Hematopoietic multipotent progenitor cell treated with erythropoietin and hydrocortisone succinate and interleukin-3 and kit ligand, for 17 days (in vitro differentiated cells): ENCODE results near the gene P3H3.
A peak's percentile ranks its signal among the peaks of the same experiment; 100 is the strongest.

Source experiments
- DNase-seq: peaks from one replicate; pipeline ENCODE4 v3.0.0-alpha.2; 2015; ENCODE audit warnings: low spot score

Gene P3H3

DNA sequence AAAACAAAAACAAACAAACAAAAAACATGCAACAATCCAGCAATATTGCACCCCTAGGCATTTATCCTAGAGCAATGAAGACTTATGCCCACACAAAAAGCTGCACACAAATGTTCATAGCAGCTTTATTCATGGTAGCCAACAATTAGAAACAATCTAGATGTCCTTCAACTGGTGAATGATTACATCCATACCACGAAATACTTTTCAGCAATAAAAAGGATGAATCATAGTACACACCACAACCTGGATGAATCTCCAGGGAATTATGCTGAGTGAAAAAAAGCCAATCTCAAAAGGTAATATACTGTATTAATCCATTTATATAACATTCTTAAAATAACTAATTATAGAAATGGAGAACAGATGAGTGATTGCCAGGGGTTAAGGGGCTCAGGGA, 21.0 kb upstream of the P3H3 start:
- no peak for DNase-seq

DNA sequence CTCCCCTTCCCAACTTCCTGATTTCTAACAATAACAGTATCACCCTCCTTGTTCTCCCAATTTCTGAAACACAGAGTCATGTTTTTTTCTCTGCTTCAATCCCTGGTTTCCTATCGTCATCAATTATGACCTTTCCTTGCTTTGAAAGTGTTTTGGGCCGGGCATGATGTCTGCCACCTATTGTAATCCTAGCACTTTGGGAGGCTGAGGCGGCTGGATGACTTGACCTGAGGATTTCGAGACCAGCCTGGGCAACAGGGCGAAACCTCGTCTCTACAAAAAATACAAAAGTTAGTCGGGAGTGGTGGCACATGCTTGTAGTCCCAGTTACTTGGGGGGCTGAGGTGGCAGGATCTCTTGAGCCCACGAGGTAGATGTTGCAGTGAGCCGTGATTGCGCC, 19.2 kb upstream of the P3H3 start:
- DNase-seq, result no peak

DNA sequence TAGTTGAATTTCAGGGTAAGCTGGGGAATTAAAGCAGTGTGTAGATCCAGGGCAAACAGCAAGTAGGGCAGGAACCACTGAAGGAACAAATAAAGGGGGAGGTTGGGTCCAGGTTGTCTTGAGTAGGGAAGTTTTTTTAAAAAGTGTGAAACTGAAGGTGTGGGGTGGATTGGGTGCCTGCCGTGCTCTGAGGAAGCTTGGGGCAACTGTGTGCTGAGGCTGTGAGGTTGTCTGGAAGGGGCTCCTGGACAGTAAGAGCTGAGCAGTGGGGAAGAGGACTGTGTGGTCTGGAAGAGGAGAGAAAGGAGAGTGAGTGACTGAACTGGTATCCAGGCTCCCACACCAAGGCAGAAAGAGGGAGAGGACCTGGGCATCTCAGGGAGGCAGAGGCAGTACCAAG, 17.4 kb upstream of the P3H3 start:
- DNase-seq, result no peak

DNA sequence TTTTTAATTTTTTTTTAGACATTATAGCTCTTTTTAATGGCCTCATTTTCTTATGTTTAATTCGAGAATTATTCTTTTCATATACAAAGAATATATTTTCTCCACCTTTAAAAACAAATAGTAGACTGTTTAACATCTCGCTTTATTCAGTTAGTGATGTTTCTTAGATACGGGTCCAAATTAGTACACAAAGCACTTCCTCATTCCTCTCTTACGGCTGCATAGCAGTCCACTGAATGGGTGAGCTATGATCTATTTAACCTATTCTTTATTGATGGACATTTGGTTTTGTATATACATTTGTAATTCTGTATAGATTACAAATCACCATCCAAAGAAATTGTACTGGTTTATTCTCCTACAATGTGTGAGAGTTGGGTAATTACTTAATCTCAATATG, 14.8 kb upstream of the P3H3 start:
- no peak for DNase-seq

DNA sequence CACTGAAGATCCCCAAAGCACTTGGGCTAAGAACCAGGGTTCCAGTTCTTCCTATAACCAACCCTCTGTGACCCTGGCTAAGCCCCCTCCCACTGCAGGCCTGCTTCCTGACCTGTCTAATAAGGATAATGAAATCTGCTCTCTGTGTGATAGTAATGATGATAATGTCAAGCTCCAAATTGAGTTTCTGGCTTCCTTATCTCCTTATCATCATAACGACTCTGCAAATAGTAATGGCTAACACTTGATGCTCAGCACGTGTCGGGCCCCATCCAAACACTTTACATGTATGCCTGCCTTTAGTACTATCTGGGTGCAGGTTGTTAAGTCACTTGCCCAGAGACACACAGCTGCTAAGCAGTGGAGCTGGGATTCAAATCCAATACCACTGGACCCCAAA, 11.6 kb upstream of the P3H3 start:
- no peak for DNase-seq

DNA sequence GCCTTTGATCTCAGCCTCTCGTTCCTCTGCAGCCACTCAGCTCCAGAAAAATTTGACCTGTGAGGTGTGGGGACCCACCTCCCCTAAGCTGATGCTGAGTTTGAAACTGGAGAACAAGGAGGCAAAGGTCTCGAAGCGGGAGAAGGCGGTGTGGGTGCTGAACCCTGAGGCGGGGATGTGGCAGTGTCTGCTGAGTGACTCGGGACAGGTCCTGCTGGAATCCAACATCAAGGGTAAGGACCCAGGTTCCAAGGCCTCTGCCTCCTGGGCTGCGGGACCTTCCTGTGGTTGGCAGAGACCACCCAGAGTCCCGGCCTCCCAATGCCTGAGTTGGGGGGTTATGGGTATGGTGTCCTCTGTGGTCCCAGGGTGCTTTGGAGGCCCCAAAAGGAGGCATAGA, 11.1 kb upstream of the P3H3 start:
- DNase-seq, result no peak

DNA sequence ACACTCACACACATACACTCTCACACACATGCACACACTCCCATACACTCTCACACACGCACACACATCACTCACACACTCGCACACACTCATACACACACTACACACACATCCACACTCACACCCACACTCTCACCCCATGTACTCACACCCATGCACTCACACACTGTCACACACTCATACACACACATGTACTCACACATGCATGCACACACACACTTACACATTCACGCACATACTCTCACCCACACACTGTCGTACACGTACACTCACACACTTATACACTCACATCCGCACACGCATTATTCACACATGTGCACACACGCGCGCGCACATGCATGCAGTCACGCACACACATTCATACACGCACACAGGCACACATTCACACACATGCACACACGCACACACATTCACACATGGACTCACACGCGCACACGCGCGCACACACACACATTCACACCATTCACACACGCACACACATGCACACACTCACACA, 10.5 kb upstream of the P3H3 start:
- no peak for DNase-seq

DNA sequence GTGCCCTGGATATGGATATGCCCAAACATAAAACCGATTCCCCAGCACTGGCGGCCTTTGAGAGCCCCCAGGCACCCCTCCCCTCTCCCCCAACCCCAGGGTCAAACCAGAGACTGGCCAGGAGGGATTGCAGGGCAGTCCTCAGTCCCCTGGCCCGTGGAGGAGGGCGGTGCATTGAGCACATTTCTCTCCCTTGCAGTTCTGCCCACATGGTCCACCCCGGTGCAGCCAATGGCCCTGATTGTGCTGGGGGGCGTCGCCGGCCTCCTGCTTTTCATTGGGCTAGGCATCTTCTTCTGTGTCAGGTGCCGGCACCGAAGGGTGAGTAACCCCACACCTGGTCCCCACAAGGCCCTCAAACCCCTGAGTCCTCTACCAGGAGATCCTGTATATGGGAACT, 10.0 kb upstream of the P3H3 start:
- no peak for DNase-seq

DNA sequence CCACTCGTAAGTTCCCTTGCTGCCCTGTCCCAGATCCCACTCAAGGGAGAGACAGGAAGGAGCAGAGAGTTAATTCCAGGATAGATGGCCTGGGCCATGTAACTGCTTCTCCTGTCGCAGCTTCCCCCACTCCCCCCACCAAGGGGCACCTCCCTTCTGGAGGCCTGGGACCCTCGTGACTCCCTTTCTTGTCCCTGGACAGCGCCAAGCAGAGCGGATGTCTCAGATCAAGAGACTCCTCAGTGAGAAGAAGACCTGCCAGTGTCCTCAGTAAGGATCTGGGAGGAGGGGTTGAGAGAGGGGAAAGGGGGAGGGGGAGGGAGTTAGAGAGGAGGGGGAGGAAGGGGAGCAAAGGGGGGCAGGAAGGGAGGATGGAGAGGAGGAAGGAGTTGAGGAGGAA, 9.6 kb upstream of the P3H3 start:
- no peak for DNase-seq

DNA sequence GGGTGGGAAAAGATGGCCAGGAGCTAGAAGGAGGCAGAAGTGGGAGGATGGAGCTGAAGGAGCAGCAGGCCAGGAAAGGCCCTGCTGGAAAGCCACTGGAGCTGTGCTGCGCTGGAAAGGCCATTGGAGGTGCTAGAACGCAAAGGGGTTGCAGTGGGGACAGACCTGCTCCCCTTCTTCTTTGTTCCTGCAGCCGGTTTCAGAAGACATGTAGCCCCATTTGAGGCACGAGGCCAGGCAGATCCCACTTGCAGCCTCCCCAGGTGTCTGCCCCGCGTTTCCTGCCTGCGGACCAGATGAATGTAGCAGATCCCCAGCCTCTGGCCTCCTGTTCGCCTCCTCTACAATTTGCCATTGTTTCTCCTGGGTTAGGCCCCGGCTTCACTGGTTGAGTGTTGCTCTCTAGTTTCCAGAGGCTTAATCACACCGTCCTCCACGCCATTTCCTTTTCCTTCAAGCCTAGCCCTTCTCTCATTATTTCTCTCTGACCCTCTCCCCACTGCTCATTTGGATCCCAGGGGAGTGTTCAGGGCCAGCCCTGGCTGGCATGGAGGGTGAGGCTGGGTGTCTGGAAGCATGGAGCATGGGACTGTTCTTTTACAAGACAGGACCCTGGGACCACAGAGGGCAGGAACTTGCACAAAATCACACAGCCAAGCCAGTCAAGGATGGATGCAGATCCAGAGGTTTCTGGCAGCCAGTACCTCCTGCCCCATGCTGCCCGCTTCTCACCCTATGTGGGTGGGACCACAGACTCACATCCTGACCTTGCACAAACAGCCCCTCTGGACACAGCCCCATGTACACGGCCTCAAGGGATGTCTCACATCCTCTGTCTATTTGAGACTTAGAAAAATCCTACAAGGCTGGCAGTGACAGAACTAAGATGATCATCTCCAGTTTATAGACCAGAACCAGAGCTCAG, 8.8 kb upstream of the P3H3 start:
- DNase-seq, result no peak

DNA sequence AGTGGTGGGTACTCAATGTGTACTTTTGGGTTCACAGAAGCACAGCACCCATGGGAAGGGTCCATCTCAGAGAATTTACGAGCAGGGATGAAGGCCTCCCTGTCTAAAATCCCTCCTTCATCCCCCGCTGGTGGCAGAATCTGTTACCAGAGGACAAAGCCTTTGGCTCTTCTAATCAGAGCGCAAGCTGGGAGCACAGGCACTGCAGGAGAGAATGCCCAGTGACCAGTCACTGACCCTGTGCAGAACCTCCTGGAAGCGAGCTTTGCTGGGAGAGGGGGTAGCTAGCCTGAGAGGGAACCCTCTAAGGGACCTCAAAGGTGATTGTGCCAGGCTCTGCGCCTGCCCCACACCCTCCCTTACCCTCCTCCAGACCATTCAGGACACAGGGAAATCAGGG, 8.0 kb upstream of the P3H3 start:
- no peak for DNase-seq

DNA sequence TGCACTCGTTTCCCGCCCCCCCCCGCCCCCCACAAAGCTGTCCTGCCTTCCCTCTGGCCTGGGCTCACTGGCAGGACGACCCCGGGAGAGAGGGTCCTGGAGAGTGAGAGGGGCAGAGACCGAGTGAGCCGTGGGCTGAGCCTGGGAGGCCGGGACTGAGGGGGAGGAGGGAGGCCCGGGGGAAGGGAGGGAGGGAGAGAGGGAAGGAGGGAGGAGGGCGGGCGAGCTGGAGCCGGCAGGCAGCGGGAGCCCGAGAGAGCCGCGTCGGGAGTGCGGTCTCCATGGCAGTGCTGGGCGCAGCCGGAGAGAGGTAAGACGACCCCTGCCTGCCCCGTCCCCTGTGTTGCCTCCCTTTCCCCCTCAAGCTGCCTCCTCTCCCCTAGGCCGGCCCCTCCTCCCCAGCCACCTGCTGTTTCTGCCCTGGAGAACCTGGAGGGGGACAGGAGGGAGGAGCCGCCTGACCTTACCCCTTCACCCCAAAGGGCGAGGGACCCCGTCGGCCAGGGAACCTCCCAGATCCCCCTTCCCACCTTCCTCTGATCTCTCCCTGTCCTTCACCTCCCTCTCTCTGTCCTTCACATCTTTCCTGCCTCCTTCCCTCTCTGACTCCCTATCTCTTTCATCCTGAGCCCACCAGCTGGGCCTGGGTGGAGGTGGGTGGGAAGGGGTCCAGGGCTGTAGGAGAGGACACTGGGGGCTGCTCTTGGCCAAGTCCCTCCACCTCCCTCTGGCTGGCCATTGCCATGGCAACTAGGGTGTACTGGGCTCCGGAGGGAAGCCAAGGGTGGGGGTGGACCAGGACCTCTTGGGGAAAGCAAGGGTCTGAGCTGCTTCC, 6.4 kb upstream of the P3H3 start, which contains the start of gene GPR162:
GPR162 (plus strand) TSS at position 231 of the 835 bp plus-strand sequence. CDS start 2,078 bp downstream, outside the sequence.
- no peak for DNase-seq

DNA sequence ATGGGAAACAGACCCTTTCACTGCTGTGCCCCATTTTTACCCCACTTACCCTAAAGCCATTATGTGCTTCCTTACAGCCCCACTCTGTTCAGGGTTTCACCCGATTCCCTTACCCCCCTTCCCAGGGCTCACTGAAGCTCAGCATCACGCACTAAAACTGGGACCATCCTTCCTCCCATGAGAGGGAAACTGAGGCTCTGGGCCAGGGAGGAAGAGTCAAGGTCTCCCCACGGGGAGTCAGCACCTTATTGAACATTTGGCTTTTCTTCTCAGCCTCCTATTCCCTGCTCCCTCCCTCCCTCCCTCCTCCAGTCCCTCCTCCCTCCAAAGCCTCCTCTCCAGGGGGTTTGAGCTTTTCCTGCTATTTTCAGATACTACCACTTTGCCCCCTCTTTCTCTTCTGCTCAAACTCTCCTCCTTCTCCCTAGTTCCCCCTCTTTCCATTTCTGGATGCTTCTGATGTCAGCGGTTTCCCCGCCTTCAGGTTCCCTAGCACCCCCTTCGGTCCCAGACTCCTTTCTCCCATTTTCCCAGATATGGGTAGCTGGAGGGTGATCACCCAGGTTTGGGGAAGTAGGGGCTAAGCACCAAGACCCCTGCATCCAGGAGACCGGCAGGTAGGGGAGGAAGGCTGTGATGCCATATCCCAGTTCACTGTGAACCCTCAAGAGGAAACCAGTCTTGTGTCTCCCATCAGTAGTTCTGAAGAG, 5.6 kb upstream of the P3H3 start:
- DNase-seq, result no peak

DNA sequence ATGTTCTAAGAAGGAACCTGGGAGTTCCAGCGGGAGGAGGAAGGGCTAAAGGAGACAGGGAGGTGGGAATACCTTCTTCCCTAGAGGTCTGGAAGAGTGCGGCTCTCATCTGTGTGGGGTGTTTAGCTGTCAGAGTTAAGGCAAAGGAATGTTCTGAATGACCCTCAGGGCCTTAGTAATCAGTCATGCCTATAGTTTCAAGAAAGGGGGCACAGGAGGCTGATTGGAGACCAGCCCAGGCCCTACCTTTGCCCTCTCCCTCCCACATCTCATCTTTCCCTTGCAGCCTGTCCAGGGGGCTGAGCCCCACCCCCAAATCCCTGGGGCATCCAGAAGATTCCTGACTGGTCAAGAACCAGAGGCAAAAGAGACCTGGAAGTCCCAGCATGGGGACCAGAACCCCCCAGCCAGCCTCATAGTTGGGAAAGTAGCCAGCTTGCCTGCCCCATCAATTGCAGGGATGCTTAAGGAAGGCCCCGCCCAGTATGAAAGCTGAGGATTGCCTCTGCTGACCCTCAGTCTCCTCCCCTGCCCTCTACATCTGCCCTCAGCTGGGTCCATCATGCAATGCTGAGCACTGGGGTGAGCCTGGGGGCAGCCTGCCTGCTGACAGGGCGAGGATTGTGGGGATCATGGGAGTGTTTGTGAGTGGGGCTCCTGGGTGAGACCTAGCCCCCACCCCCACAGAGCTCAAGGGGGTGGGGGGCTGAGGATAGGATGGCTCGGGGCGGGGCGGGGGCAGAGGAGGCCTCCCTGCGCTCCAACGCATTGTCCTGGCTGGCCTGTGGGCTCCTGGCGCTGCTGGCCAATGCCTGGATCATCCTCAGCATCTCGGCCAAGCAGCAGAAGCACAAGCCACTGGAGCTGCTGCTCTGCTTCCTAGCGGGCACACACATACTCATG, 4.8 kb upstream of the P3H3 start:
- no peak for DNase-seq

DNA sequence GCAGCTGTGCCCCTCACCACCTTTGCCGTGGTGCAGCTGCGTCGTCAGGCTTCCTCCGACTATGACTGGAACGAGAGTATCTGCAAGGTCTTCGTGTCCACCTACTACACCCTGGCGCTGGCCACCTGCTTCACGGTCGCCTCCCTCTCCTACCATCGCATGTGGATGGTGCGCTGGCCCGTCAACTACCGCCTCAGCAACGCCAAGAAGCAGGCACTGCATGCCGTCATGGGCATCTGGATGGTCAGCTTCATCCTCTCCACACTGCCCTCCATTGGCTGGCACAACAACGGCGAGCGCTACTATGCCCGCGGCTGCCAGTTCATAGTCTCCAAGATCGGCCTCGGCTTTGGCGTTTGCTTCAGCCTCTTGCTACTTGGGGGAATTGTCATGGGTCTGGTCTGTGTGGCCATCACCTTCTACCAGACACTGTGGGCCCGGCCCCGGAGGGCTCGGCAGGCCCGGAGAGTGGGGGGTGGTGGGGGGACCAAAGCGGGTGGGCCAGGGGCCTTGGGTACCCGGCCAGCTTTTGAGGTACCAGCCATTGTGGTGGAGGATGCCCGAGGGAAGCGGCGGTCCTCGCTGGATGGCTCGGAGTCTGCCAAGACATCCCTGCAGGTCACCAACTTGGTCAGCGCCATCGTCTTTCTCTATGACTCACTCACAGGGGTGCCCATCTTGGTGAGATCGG, 4.0 kb upstream of the P3H3 start:
- no peak for DNase-seq

DNA sequence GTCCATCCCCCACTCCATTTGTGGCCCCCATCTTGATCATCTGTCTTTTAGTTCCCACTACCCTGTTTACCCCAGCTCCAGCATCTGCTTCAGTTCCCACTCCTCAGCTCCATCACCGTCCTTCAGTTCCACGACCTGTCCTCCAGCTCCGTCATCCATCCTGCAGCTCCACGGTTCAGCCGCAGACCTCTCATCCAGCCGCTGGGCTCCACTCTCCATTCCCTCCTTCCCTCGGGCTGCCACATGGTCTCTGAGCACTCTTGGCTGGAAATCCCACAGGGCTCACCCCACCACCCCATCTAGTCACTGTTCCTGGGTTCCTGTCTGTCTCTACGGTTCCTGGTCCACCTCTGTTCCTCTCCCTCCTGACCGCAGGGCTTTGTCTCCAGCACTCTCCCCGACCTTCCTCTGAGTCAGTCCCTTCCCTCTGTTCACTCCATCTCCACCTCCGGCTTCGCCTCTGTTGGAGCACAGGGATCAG, 3.3 kb upstream of the P3H3 start:
- DNase-seq, result no peak

DNA sequence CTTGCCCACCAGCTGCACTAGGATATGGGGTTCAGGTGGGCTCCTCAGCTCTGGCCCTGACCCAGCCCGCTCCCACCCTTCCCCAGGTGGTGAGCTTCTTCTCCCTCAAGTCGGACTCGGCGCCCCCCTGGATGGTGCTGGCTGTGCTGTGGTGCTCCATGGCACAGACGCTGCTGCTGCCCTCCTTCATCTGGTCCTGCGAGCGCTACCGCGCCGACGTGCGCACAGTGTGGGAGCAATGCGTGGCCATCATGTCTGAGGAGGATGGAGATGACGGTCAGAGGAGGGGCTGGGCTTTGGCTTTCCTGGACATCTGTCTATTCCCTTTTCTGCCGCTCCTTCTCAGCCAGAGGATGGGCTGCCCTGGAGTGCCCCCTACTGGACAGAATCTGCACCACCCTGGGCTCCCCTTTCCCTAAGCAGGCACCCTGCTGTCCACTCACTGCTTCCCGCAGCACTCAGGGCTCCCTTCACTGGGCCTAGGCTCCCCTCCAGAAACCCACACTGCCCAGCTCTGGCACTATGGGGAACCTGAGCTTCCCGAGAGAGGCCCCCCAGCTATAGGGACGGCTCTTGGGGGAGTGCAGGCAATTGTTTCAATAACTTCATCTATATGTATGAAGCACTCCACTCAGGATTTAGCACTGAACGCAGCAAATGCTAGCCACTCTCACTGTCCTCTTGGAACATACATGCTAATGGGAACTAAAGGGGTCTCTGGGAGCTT, 2.6 kb upstream of the P3H3 start:
- peak; percentile 77 for DNase-seq

DNA sequence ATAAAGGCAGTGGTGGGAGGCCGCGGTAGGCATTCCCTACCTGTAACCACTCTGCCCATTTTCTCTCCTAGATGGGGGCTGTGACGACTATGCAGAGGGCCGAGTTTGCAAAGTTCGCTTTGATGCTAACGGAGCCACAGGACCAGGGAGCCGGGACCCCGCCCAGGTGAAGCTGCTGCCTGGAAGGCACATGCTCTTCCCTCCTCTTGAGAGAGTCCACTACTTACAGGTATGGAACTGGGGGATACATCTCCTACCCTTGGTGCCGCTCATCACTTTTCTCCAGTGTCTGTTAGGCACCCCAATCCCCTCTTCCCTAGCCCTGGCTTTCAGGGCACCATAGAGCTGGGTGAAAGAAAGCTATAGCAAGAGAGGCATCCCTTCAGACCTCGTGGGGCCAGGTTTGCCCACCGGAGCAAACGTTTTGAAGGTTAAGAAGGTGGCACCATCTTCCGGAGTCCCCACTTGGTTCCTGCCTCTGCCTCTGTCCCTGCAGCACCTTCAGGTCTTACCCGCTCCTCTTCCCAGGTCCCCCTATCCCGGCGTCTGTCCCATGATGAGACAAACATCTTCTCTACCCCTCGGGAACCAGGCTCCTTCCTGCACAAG, 2.0 kb upstream of the P3H3 start:
- DNase-seq, result no peak

DNA sequence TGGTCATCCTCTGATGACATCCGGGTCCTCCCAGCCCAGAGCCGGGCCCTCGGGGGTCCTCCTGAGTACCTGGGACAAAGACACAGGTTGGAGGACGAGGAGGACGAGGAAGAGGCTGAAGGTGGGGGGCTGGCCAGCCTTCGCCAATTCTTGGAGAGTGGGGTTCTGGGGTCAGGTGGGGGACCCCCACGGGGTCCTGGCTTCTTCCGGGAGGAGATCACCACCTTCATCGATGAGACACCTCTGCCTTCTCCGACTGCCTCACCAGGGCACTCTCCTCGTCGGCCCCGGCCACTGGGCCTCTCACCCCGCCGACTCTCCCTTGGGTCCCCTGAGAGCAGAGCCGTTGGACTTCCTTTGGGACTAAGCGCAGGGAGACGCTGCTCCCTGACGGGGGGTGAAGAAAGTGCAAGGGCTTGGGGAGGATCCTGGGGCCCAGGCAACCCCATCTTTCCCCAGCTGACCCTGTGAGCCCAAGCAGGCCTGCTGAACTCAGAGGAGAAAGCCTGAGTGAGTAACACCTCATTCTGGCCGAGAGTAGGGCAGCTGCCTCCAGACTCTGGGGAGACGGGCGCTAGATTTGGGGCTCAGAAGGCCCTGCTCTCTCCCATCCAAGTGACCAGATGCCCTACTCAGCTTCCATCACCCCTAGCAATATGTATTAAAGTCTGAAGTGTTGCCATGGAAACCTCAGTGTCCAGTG, 1.3 kb upstream of the P3H3 start:
- DNase-seq, result no peak
